NOMO-1 treated with DMSO at 0.1 percent for 48 hours (cell line): ENCODE measurements around the gene MYO15B.

ENCODE experiments used
- DNase-seq: peaks from one replicate; lab custom pipeline; 2025; ENCODE audit not compliant: unreplicated experiment; lab: John Stamatoyannopoulos, UW

The MYO15B gene

DNA sequence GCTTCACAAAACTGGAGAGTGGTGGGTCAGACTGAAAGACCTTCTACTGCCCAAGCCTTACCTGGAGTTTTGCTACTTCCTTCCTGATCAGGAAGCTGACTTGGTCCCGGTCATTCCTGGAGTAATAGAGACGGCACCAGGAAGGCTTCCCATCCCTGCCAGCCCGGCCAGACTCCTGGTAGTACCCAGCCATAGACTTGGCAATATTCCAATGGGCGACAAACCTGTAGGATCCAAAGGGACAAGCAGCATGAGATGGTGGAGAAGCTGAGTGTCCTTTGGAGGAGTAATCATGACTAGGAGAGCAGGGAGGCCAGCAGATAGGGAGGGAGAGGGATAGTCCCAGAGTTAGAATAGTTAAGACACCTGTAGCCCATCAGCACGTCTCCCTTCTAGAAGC is 70.6 kb downstream of the MYO15B start:
- DNase-seq: no peak

- DNase-seq: no peak
Measured at GRCh38 chr17:75661531-75661930, 73.9 kb downstream of the MYO15B start.

- no peak for DNase-seq
Measured at GRCh38 chr17:75662511-75662910, 74.9 kb downstream of the MYO15B start.

DNA sequence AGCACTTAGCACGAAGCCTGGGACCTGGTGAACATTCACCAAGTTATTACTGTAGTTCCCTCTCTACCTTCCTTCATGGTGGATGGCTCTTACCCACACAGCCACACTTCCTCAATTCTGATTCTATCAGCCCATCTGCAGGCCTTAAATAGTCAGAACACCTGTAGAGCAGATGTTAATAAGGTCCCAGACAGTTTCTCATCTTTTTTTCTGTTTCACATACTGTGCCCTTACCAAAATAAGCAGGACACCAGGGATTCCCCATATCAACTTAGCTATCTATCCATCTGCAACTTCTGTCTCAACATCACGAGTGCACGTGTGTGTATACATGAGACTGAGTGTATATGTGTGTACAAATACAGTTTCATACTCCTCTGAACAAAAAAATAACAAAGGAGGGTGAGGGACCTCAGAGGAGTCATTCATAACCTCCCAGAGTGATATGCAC is 76.5 kb downstream of the MYO15B start:
- no peak for DNase-seq

DNA sequence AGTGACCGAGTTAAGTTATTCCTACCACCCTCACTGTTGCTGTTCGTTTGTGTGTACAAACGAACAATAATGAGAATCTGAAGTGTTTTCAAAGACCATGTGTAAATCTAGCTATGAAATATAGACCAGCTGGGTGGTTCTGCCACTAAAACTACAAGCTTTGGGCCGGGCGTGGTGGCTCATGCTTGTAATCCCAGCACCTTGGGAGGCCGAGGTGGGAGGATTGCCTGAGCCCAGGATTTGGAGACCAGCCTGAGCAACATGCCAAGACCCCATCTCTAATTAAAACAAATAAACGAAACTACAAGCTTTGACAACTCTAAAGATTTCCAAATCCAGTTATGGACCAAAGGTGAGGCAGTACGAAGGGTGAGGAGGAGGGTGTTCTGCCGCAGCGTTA is 78.4 kb downstream of the MYO15B start:
- no peak for DNase-seq

- DNase-seq: peak; percentile 98
Measured at GRCh38 chr17:75666959-75667790, 79.6 kb downstream of the MYO15B start, which contains the start of the genes RECQL5 and SAP30BP. RECQL5 (minus strand) TSS chr17:75667154; CDS start chr17:75666557, 597 bp downstream. SAP30BP (plus strand) TSS chr17:75667338; CDS start chr17:75667373, 35 bp downstream.

GRCh38 chr17:75667825-75668224 is 80.2 kb downstream of the MYO15B start:
- DNase-seq: no peak

DNA sequence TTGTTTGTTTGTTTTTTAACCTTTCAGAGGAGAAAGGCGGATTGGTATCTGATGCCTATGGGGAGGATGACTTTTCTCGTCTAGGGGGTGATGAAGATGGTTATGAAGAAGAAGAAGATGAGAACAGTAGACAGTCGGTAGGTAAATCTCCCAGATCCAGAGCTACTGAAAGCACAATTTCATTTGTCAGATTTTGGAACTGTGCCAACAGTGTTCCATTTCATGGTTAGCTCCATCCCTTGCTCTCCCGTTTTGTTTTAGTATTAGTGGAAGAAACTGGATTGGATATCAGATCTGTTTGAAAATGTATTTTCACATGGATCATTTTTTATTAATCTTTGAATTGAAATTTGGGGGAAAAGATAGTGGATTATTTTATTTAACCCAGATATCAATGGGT is 80.9 kb downstream of the MYO15B start:
- DNase-seq: no peak

GRCh38 chr17:75670868-75671267 is 83.3 kb downstream of the MYO15B start:
- DNase-seq: no peak

GRCh38 chr17:75672011-75672410 is 84.4 kb downstream of the MYO15B start:
- no peak for DNase-seq

- DNase-seq: no peak
Measured at GRCh38 chr17:75673487-75673886, 85.9 kb downstream of the MYO15B start.
